GM12878 (cell line): ENCODE measurements around the gene GPR146. TPM values are rescaled to one million over a fixed set of nuclear protein-coding genes. Genes with fewer than 3 reads are reported as not detected.

ENCODE experiments used
- ATAC-seq: fragments of 200-7000 bp; cut with Tn5 transposase; 3 replicates; pipeline ENCODE4 v1.9.1; 2020; ENCODE audit warnings: mild to moderate bottlenecking, moderate library complexity
- BruUV-seq: library from RNA; stranded (reverse); fragments of 400-500 nt; replicated peaks from 2 replicates; lab custom pipeline; 2021; lab: Mats Ljungman, UMichigan
- CTCF ChIA-PET: fragments of 300-600 bp; sonication (Branson Sonifier 250); formaldehyde crosslinking; extraction: SDS; loops from one replicate; lab custom pipeline; 2021; ENCODE audit warnings: inconsistent platforms; lab: Yijun Ruan, JAX
- POLR2A ChIA-PET: fragments of 350-600 bp; formaldehyde crosslinking; extraction: SDS; loops from one replicate; lab custom pipeline; 2021; ENCODE audit warnings: inconsistent platforms; lab: Charles Lee
- RAD21 ChIA-PET: fragments of 300-600 bp; sonication (Branson Sonifier 250); formaldehyde crosslinking; loops from one replicate; lab custom pipeline; 2023; ENCODE audit warnings: antibody characterized with exemption; ENCODE audit not compliant: unreplicated experiment; lab: Charles Lee
- SMC1A ChIA-PET: fragments of 300-600 bp; sonication (Branson Sonifier 250); formaldehyde crosslinking; loops from one replicate; lab custom pipeline; 2023; ENCODE audit not compliant: unreplicated experiment, uncharacterized antibody; lab: Charles Lee
- DNase-seq: peaks from one replicate; pipeline ENCODE4 v3.0.0-alpha.2; 2011; ENCODE audit warnings: low read depth, low spot score
- FAIRE-seq: peaks from 3 replicates; lab custom pipeline; 2011; peaks lifted over from hg19 to GRCh38; lab: Jason Lieb, UNC
- H2AFZ ChIP-seq: 2 replicates; pipeline ENCODE4 v1.6.0; 2011; ENCODE audit warnings: low read depth, low read length, control low read depth; ENCODE audit not compliant: control insufficient read depth
- H3K27ac ChIP-seq: 2 replicates; pipeline ENCODE4 v1.5.1; 2011; ENCODE audit warnings: control low read depth; ENCODE audit not compliant: control insufficient read depth, insufficient read depth
- H3K27me3 ChIP-seq, 2 experiments: replicated peaks in 1 of 2; 2 replicates each; pipeline versions ENCODE4 v1.6.0 to v1.6.1; 2011; ENCODE audit warnings: low read length in 1 of 2; ENCODE audit not compliant: control insufficient read depth in 2 of 2, insufficient read depth in 2 of 2
- H3K36me3 ChIP-seq, 2 experiments: 2 replicates each; pipeline ENCODE4 v1.5.1; 2011; ENCODE audit warnings: low read length in 1 of 2; ENCODE audit not compliant: control insufficient read depth in 2 of 2, insufficient read depth in 2 of 2
- H3K4me1 ChIP-seq: 2 replicates; pipeline ENCODE4 v1.6.1; 2011; ENCODE audit warnings: mild to moderate bottlenecking, low read length, moderate library complexity, mixed read lengths; ENCODE audit not compliant: control insufficient read depth, insufficient read depth
- H3K4me2 ChIP-seq: 2 replicates; pipeline ENCODE4 v1.6.0; 2011; ENCODE audit warnings: control low read depth; ENCODE audit not compliant: control insufficient read depth, insufficient read depth
- H3K4me3 ChIP-seq: fragments of 200-600 bp; sonication (generic); 2 replicates; pipeline ENCODE4 v1.5.1; 2016
- H3K79me2 ChIP-seq: 2 replicates; pipeline ENCODE4 v1.6.0; 2011; ENCODE audit warnings: low read length; ENCODE audit not compliant: control insufficient read depth, insufficient read depth
- H3K9ac ChIP-seq: 2 replicates; pipeline ENCODE4 v1.8.0; 2011; ENCODE audit warnings: low read length, control low read depth, mixed read lengths; ENCODE audit not compliant: control insufficient read depth, insufficient read depth
- H3K9me3 ChIP-seq: replicated peaks from 3 replicates; pipeline ENCODE4 v1.5.1; 2011; ENCODE audit warnings: mild to moderate bottlenecking, low read length; ENCODE audit not compliant: control insufficient read depth, insufficient read depth
- H4K20me1 ChIP-seq: 2 replicates; pipeline ENCODE4 v1.6.0; 2011; ENCODE audit not compliant: control insufficient read depth, insufficient read depth
- NR2F1 ChIP-seq: fragments of 450-650 bp; conservative IDR thresholded peaks from 2 replicates; pipeline ENCODE4 v1.6.1; 2017; ENCODE audit warnings: mild to moderate bottlenecking
- RBBP5 ChIP-seq: fragments of 200-600 bp; sonication (generic); conservative IDR thresholded peaks from 2 replicates; pipeline ENCODE4 v1.6.1; 2016
- ZZZ3 ChIP-seq: IDR thresholded peaks from 2 replicates; pipeline ENCODE4 v1.6.1; 2011; ENCODE audit warnings: low read depth; ENCODE audit not compliant: control insufficient read depth, insufficient read length
- WGBS: methylation state at CpG from one replicate; pipeline ENCODE4 v1.1.6; 2016; ENCODE audit warnings: low lambda C conversion rate; ENCODE audit not compliant: insufficient replicate concordance, insufficient coverage; ENCODE audit errors: missing lambda C conversion rate; 5-methylcytosine and 5-hydroxymethylcytosine counted together
- in situ Hi-C: fragments of 300-500 bp; cut with MboI; formaldehyde crosslinking; loops from 9 replicates; pipeline ENCODE4 v1.14.3; 2018; ENCODE audit warnings: mixed read lengths
- intact Hi-C: fragments of 100-400 bp; cut with micrococcal nuclease; formaldehyde crosslinking; loops from one replicate; pipeline ENCODE4 v1.14.2; 2022; ENCODE audit not compliant: unreplicated experiment
- polyA plus RNA-seq, 11 experiments: library from polyadenylated mRNA; depleted of rRNA in 4 of 11; unstranded in 6 of 11; stranded (reverse) in 5 of 11; fragments of >200 nt; fragmentation: Nextera tagmentation in 4 of 11; fragmentation: Illumina TruSeq in 1 of 11; extraction: Ambion mirVana in 4 of 11; extraction: Trizol in 1 of 11; gene quantifications; 1 replicate in 1 of 11; 2 replicates in 10 of 11; pipeline versions ENCODE4 v1.2.1 to v1.2.3, GENCODE V29; 2011 to 2016; ENCODE audit warnings: inconsistent platforms in 2 of 11, missing spikeins in 2 of 11, low read depth in 1 of 11
- total RNA-seq, 4 experiments: library from RNA; depleted of rRNA in 3 of 4; stranded (reverse); fragments of >200 nt in 3 of 4; fragmentation: Illumina TruSeq in 1 of 4; extraction: Trizol in 1 of 4; gene quantifications; 2 replicates each; pipeline versions ENCODE4 v1.2.1 to v1.2.3, GENCODE V29; 2013 to 2021
- TF ChIP-seq, protein P1 (sequence below): fragments of 450-650 bp; IDR thresholded peaks from 2 replicates; pipeline ENCODE4 v1.6.1; 2017; ENCODE audit warnings: mild to moderate bottlenecking, moderate library complexity

The GPR146 gene
- total and polyA plus RNA-seq, 10 of the 15 experiments (the other 5 are each of a cell fraction or from before 2014, with no cell fraction given) = 0.19 to 12.0 (median 0.54) TPM; not detected in 2

- Histone ChIP-seq H3K27ac (no peak overlapping the region), H3K79me2 (peaks cover under 1% of the 10 kb centered on the region; the same call in 1 of the 2 replicates), H3K4me1 (peaks cover 7% of the 10 kb centered on the region; the same call in 1 of the 2 replicates), H4K20me1 (no peaks in the 10 kb centered on the region), H3K4me2 (no peak overlapping the region), H3K9ac (no peak overlapping the region), H3K27me3 (no peaks in the 10 kb centered on the region), H3K36me3 (peaks cover 4 to 17% of the 10 kb centered on the region in 2 experiments; a peak in 3 of 4 replicates), H3K9me3 (no peaks in the 10 kb centered on the region), H2AFZ (no peak overlapping the region), H3K4me3 (no peak overlapping the region)
- in situ Hi-C loops (no loop called here), intact Hi-C loops (no loop called here)
- FAIRE-seq (no peak), ATAC-seq (no peak), DNase-seq (no peak)
- TF ChIP-seq, protein P1, sequence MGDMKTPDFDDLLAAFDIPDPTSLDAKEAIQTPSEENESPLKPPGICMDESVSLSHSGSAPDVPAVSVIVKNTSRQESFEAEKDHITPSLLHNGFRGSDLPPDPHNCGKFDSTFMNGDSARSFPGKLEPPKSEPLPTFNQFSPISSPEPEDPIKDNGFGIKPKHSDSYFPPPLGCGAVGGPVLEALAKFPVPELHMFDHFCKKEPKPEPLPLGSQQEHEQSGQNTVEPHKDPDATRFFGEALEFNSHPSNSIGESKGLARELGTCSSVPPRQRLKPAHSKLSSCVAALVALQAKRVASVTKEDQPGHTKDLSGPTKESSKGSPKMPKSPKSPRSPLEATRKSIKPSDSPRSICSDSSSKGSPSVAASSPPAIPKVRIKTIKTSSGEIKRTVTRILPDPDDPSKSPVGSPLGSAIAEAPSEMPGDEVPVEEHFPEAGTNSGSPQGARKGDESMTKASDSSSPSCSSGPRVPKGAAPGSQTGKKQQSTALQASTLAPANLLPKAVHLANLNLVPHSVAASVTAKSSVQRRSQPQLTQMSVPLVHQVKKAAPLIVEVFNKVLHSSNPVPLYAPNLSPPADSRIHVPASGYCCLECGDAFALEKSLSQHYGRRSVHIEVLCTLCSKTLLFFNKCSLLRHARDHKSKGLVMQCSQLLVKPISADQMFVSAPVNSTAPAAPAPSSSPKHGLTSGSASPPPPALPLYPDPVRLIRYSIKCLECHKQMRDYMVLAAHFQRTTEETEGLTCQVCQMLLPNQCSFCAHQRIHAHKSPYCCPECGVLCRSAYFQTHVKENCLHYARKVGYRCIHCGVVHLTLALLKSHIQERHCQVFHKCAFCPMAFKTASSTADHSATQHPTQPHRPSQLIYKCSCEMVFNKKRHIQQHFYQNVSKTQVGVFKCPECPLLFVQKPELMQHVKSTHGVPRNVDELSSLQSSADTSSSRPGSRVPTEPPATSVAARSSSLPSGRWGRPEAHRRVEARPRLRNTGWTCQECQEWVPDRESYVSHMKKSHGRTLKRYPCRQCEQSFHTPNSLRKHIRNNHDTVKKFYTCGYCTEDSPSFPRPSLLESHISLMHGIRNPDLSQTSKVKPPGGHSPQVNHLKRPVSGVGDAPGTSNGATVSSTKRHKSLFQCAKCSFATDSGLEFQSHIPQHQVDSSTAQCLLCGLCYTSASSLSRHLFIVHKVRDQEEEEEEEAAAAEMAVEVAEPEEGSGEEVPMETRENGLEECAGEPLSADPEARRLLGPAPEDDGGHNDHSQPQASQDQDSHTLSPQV = no peak
- no peak for TF ChIP-seq ZZZ3
- TF ChIP-seq RBBP5 = no peak
- no peak for TF ChIP-seq NR2F1
- CTCF ChIA-PET = no interaction called here
- POLR2A ChIA-PET = no interaction called here
- SMC1A ChIA-PET = no interaction called here
- RAD21 ChIA-PET = no interaction called here
- BruUV-seq = no TSS peak
- WGBS = 63% methylated on average over 15 of the region's 15 CpGs
Observed at GRCh38 chr7:1007901-1008300, 36.4 kb upstream of the GPR146 start.
